ENCODE data around the gene NUP88.

DNA sequence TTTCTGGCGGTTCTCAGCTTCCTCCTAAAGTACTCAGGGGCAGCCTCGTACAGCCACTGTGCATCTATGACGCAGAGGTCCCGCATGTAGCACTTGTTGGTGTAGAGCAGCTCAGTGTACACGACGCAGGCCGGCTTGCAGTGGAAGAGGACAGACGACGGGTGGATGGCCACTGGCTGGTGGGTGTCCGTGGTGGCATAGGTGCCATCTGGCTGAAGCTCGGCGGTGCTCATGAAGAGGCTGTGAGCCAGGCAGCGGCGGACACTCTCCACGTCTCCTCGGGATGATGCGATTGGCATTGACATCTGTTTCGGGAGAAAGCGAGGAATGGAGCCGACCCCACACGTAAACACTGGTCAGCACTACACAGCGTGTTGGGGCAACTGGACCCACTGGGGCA, 24.7 kb upstream of the NUP88 start:
- TF ChIP-seq SP1 (IDR thresholded peaks at IDR 0.05) (no peak), RAD21 (IDR thresholded peaks at IDR 0.05) (no peak), EGR1 (IDR thresholded peaks at IDR 0.05; ENCODE audit: low read depth in 2 of 2) (no peak), JUND (IDR thresholded peaks at IDR 0.05) (no peak), FOXA2 (IDR thresholded peaks at IDR 0.05) (no peak), HNF4A (conservative IDR thresholded peaks at IDR 0.05) (no peak), TAF1 (conservative IDR thresholded peaks at IDR 0.05) (no peak), YY1 (IDR thresholded peaks at IDR 0.05) (no peak), RXRA (IDR thresholded peaks at IDR 0.05) (no peak), FOXA1 (IDR thresholded peaks at IDR 0.05) (no peak)
- TF ChIP-seq, protein P1, sequence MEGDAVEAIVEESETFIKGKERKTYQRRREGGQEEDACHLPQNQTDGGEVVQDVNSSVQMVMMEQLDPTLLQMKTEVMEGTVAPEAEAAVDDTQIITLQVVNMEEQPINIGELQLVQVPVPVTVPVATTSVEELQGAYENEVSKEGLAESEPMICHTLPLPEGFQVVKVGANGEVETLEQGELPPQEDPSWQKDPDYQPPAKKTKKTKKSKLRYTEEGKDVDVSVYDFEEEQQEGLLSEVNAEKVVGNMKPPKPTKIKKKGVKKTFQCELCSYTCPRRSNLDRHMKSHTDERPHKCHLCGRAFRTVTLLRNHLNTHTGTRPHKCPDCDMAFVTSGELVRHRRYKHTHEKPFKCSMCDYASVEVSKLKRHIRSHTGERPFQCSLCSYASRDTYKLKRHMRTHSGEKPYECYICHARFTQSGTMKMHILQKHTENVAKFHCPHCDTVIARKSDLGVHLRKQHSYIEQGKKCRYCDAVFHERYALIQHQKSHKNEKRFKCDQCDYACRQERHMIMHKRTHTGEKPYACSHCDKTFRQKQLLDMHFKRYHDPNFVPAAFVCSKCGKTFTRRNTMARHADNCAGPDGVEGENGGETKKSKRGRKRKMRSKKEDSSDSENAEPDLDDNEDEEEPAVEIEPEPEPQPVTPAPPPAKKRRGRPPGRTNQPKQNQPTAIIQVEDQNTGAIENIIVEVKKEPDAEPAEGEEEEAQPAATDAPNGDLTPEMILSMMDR (IDR thresholded peaks at IDR 0.05; ENCODE audit: low read depth, low read length, missing input control), result no peak
- TF ChIP-seq, protein P2, sequence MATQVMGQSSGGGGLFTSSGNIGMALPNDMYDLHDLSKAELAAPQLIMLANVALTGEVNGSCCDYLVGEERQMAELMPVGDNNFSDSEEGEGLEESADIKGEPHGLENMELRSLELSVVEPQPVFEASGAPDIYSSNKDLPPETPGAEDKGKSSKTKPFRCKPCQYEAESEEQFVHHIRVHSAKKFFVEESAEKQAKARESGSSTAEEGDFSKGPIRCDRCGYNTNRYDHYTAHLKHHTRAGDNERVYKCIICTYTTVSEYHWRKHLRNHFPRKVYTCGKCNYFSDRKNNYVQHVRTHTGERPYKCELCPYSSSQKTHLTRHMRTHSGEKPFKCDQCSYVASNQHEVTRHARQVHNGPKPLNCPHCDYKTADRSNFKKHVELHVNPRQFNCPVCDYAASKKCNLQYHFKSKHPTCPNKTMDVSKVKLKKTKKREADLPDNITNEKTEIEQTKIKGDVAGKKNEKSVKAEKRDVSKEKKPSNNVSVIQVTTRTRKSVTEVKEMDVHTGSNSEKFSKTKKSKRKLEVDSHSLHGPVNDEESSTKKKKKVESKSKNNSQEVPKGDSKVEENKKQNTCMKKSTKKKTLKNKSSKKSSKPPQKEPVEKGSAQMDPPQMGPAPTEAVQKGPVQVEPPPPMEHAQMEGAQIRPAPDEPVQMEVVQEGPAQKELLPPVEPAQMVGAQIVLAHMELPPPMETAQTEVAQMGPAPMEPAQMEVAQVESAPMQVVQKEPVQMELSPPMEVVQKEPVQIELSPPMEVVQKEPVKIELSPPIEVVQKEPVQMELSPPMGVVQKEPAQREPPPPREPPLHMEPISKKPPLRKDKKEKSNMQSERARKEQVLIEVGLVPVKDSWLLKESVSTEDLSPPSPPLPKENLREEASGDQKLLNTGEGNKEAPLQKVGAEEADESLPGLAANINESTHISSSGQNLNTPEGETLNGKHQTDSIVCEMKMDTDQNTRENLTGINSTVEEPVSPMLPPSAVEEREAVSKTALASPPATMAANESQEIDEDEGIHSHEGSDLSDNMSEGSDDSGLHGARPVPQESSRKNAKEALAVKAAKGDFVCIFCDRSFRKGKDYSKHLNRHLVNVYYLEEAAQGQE (IDR thresholded peaks at IDR 0.05), result no peak

Data from liver (tissue), 3 donors.